SH-SY5Y (cell line): ENCODE results near the gene RPRD1B.

Source experiments
- GATA2 ChIP-seq: IDR thresholded peaks from 2 replicates; pipeline ENCODE4 v1.6.1; 2011; ENCODE audit warnings: mild to moderate bottlenecking, low read depth, low read length
- GATA3 ChIP-seq: IDR thresholded peaks from 2 replicates; pipeline ENCODE4 v1.6.1; 2011; ENCODE audit warnings: low read depth, mild to moderate bottlenecking, low read length, moderate library complexity

DNA sequence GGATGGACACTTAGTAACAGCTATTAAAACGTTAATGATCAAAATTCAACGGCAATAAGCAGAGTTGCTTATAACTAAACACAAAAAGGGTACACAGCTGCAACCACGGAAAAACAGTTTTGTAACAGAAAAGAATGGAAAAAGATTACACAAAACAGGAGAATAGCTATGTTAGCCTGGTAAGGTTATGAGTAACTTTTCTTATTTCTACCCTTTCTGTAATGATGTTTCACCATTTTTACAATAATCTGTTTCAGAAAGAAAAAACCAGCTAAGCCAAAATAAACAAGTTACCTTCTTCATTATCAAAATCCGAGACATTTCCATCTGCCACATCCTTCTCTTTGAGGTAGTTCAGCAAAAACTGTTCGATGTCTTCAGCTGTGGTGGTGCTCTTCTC is 27.6 kb upstream of the RPRD1B start:
- no peak for TF ChIP-seq GATA2
- no peak for TF ChIP-seq GATA3
